Epithelial cell of prostate (primary cell): ENCODE measurements around the gene DMRT2.

ENCODE experiments used
- DNase-seq: peaks from one replicate; pipeline ENCODE4 v3.0.0-alpha.2; 2011; ENCODE audit warnings: low read depth, low spot score
- H3K27ac ChIP-seq: fragments of 450-650 bp; 2 replicates; pipeline ENCODE4 v1.5.1; 2017; ENCODE audit warnings: mild to moderate bottlenecking

Gene DMRT2

GRCh38 chr9:1046639-1047572, 3.3 kb upstream of the DMRT2 start:
- H3K27ac ChIP-seq = no peak overlapping the region
- DNase-seq = no peak

DNA sequence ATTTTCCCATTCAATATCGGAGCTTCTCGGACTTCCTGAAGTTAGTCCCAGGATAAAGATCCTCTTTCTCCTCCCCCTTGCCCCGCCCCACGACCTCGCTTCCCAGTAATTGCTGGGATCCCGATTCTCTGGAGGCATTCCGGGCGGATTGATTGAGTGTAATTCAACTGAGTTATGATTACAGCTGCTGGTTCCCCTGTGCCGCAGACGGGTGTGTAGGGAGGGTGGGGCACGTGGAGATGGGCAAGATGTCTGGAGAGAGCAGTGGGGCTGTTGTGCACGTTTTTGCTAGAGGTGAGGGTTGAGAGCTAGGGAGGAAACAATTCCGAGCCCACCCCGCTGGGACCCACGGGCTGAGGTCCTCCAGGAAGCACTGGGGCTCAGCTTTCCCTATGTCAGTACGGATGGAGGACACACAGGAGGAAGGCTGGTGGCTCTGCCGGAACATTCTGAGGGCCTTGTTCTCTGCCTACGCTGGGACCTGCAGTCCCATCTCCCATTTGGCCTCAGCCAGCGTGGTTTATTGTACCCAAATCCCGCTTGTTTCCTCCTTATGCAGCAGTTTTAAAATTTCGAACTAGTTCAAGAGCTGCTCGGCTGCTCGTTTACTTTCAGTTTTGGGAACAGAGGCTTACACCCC, 2.4 kb upstream of the DMRT2 start:
- H3K27ac ChIP-seq = no peak overlapping the region
- DNase-seq = no peak

GRCh38 chr9:1048231-1048619, 1.9 kb upstream of the DMRT2 start:
- no peak for DNase-seq
- no peak overlapping the region for H3K27ac ChIP-seq

GRCh38 chr9:1048811-1049210, 1.3 kb upstream of the DMRT2 start:
- DNase-seq = no peak
- no peak overlapping the region for H3K27ac ChIP-seq

- no peak overlapping the region for H3K27ac ChIP-seq
- DNase-seq = no peak
Measured at GRCh38 chr9:1049641-1050040, 516 bp upstream of the DMRT2 start.

DNA sequence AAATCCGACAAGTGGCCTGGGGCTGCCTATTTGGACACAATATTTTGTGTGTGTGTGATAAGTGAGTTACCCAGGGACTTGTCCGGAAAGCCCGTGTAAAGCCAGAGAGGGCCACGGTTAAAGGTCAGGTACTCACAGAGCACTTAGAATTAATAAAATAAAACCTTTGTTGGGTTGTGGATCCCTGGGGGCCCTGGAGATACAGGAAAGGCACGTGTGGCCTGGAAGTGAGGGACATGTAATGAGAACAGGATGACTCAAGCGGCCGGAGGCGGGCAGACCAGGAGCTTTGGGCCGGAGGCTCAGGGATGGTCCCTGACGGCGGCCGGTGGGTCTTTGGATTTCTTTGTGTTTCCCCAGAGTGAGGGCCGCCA, 1.0 kb downstream of the DMRT2 start:
- no peak for DNase-seq
- no peak overlapping the region for H3K27ac ChIP-seq

GRCh38 chr9:1051584-1052275, 1.6 kb downstream of the DMRT2 start:
- DNase-seq = no peak
- H3K27ac ChIP-seq = no peak overlapping the region

DNA sequence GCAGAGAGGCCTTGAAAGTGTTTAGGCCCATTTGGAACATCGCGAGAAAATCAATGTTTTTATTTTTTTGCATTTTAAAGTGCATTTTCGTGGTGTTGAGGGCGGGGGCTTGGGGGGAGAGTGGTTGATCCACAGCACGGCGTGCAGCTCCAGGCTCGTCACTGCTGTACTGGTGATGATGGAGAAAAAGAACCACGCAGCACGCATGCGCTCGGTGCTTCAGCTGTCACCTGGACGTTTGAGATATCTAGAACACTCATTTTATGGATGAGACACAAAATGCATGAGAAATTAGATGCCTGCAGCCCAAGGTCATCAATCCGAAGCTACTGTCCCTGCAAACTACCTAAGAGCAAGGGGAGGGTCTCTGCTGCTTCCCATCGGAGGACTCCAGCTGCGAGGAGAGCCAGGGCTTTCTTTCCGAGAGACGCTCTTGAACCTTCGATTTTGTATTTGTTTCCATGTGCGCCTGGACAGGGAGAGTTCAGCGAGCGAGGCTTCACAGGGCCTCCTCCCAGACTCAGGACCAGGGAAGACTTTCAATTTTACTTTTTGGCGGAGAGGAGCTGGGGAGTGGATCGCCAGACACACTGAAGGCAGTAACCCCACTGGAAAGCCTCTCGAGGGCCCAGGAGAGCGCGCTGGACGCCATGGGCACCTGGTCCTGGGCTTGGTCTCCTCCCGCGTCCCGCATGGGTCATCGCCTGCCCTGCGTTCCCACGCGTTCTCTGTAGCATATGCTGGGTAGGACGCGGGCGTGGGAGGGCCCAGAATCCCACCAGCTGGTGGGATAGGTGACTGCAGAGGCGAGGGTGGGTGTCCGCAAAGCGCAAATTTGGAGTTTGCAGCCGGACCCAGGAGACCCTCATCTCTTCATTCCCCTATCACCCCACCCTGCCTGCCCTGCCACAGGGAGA, 2.5 kb downstream of the DMRT2 start:
- H3K27ac ChIP-seq = no peak overlapping the region
- no peak for DNase-seq

GRCh38 chr9:1053282-1053621, 3.1 kb downstream of the DMRT2 start:
- no peak for DNase-seq
- no peak overlapping the region for H3K27ac ChIP-seq

- no peak for DNase-seq
- no peak overlapping the region for H3K27ac ChIP-seq
Measured at GRCh38 chr9:1053986-1054425, 3.8 kb downstream of the DMRT2 start.

DNA sequence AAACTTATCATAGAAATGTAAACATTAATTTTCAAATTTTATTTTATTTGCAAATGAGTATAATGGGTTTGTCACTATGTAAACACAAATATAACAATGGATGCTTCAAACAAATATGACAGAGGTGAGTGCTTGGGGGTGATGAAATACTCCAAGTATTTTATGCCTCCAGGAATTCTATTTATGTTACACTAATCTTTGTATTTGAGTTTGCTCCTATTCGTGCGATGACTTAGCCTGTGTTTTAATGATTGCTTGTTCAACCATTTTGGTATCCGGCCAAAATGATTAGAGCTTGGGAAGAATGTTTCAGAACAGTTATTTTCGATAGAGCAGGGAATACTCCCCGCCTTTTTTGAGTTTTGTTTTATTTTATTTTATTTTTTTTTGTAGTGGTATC, 5.0 kb downstream of the DMRT2 start:
- no peak overlapping the region for H3K27ac ChIP-seq
- DNase-seq = peak; percentile 44

- no peak overlapping the region for H3K27ac ChIP-seq
- no peak for DNase-seq
Measured at GRCh38 chr9:1057910-1058309, 7.8 kb downstream of the DMRT2 start.

- H3K27ac ChIP-seq = no peak overlapping the region
- no peak for DNase-seq
Measured at GRCh38 chr9:1058826-1059487, 8.8 kb downstream of the DMRT2 start.

- H3K27ac ChIP-seq = no peak overlapping the region
- DNase-seq = no peak
Measured at GRCh38 chr9:1065130-1065529, 15.0 kb downstream of the DMRT2 start.

- DNase-seq = no peak
- H3K27ac ChIP-seq = no peak overlapping the region
Measured at GRCh38 chr9:1070692-1071091, 20.5 kb downstream of the DMRT2 start.

DNA sequence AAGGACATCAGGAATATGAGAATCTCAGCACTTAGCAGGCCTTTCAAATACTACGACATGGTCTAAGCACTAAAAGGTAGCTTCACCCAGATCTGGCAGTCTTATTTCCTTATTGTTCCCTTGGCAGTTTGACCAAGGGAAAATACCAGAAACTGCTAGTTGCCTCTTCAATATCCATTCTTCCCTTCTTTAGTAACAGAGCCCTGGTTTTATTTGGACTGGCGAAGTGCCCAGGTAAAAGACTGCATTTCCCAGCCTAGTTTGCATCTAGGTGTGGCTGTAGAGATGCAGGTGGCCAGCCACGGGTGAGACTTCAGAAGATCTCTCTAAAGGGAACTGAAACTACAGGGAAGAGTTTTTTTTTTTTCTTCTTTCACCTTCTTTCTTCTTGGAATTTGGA, 21.6 kb downstream of the DMRT2 start:
- DNase-seq = peak; percentile 39

DNA sequence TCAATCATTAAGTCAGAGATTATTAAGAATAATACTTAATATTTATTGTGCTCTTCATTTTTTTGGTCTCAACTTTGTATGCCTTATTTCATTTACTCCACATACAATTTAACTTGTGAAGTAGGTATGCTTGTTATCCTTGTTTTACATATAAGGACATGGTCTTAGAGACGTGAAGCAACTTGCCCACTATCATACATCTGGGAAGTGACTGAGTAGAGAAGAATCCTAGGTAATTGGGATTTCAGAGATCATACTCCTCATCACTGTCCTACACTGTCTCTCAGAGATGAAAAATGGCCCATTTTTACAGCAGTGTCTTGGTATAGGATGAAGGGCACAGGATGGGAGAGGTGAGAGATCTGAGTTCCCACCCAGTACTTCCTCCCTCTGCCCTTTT, 23.3 kb downstream of the DMRT2 start:
- no peak overlapping the region for H3K27ac ChIP-seq
- no peak for DNase-seq

More for the DNA sequence above, 21.6 kb downstream of the DMRT2 start:
- H3K27ac ChIP-seq = no peak overlapping the region

GRCh38 chr9:1077616-1078015, 27.5 kb downstream of the DMRT2 start:
- DNase-seq = no peak
- no peak overlapping the region for H3K27ac ChIP-seq

DNA sequence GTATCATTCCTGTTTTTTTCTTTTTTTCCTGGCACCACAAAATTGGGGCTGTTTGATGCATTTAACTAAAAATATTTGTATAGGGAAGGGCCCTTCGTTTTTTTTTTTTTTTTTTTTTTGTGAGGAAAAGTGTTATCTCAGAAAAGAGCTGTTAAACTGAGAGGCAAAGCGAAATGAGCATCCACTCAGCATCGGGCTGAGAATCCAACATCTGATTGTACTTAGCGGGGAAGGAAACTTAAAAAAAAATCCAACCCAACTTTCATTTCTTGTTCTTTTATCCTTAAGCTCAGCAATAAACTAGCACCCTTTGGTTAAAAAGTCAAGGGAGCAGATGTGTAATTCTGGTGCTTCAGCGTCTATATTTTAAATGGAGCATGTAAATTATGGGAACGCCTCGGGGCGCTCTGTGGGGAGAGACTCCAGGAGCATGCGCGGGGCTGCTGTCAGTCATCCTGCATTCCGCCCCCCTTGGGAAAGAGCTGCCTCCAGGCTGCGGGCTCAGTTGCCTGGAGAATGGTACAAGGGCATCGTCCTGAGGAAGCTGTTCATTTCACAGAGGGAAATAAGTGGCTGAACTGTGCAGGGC, 33.3 kb downstream of the DMRT2 start:
- no peak overlapping the region for H3K27ac ChIP-seq
- no peak for DNase-seq
